GM23338 (cell line): ENCODE results near the gene REXO5. TPM values are rescaled to one million over a fixed set of nuclear protein-coding genes. Genes with fewer than 3 reads are reported as not detected.

Experiments used
- ATAC-seq: fragments of 200-7000 bp; cut with Tn5 transposase; 3 replicates; pipeline ENCODE4 v1.9.1; 2020
- DNase-seq: peaks from one replicate; pipeline ENCODE4 v3.0.0-alpha.2; 2015; ENCODE audit warnings: low spot score
- H2AFZ ChIP-seq: fragments of 200-600 bp; sonication (generic); 2 replicates; pipeline ENCODE4 v1.8.0; 2016; ENCODE audit warnings: antibody characterized with exemption, mild to moderate bottlenecking, moderate library complexity
- H3F3A ChIP-seq: fragments of 200-600 bp; sonication (generic); replicated peaks from 2 replicates; pipeline ENCODE4 v1.8.0; 2017; ENCODE audit warnings: antibody characterized with exemption, mixed run types, low read depth
- H3K27ac ChIP-seq: fragments of 200-600 bp; sonication (generic); 2 replicates; pipeline ENCODE4 v1.6.1; 2016; ENCODE audit warnings: low read depth
- H3K27me3 ChIP-seq: fragments of 200-600 bp; sonication (generic); 2 replicates; pipeline ENCODE4 v1.8.0; 2016; ENCODE audit warnings: mild to moderate bottlenecking, mixed run types, moderate library complexity; ENCODE audit not compliant: insufficient read depth
- H3K36me3 ChIP-seq: fragments of 200-600 bp; sonication (generic); 2 replicates; pipeline ENCODE4 v1.8.0; 2016; ENCODE audit warnings: mild to moderate bottlenecking; ENCODE audit not compliant: insufficient read depth
- H3K4me1 ChIP-seq: fragments of 200-600 bp; sonication (generic); 2 replicates; pipeline ENCODE4 v1.8.0; 2016; ENCODE audit warnings: mild to moderate bottlenecking, moderate library complexity; ENCODE audit not compliant: insufficient read depth
- H3K4me2 ChIP-seq: fragments of 200-600 bp; sonication (generic); 2 replicates; pipeline ENCODE4 v1.7.1; 2017; ENCODE audit warnings: mixed run types
- H3K4me3 ChIP-seq: fragments of 200-600 bp; sonication (generic); 2 replicates; pipeline ENCODE4 v1.6.1; 2016; ENCODE audit warnings: mixed run types
- H3K79me2 ChIP-seq: fragments of 200-600 bp; sonication (generic); replicated peaks from 2 replicates; pipeline ENCODE4 v1.8.0; 2017; ENCODE audit warnings: mild to moderate bottlenecking; ENCODE audit not compliant: insufficient read depth
- H3K9me2 ChIP-seq: fragments of 200-600 bp; sonication (generic); 2 replicates; pipeline ENCODE4 v1.8.0; 2017; ENCODE audit not compliant: insufficient read depth
- H4K20me1 ChIP-seq: fragments of 200-600 bp; sonication (generic); replicated peaks from 2 replicates; pipeline ENCODE4 v1.8.0; 2017; ENCODE audit warnings: mild to moderate bottlenecking; ENCODE audit not compliant: insufficient read depth
- H3K27ac Mint-ChIP-seq: 2 replicates; pipeline ENCODE4 v1.8.0; 2020; ENCODE audit warnings: inconsistent platforms, mild to moderate bottlenecking, moderate library complexity, mixed read lengths
- H3K27me3 Mint-ChIP-seq: 3 replicates; pipeline ENCODE4 v1.8.0; 2022; ENCODE audit warnings: low read depth, mild to moderate bottlenecking, moderate library complexity, mixed read lengths, inconsistent platforms; ENCODE audit not compliant: insufficient read depth, poor library complexity
- H3K36me3 Mint-ChIP-seq: 3 replicates; pipeline ENCODE4 v1.8.0; 2021; ENCODE audit warnings: low read depth, mild to moderate bottlenecking, inconsistent platforms, moderate library complexity, mixed read lengths
- H3K4me1 Mint-ChIP-seq: 3 replicates; pipeline ENCODE4 v1.8.0; 2020; ENCODE audit warnings: mild to moderate bottlenecking, inconsistent platforms, mixed read lengths
- H3K4me3 Mint-ChIP-seq: 3 replicates; pipeline ENCODE4 v1.8.0; 2021; ENCODE audit warnings: moderate library complexity, mild to moderate bottlenecking, inconsistent platforms, mixed read lengths
- H3K9me3 Mint-ChIP-seq: 3 replicates; pipeline ENCODE4 v1.8.0; 2020; ENCODE audit warnings: moderate library complexity, mild to moderate bottlenecking, inconsistent platforms, mixed read lengths
- CREB1 ChIP-seq: fragments of 250-450 bp; sonication (Bioruptor Pico); IDR thresholded peaks from 2 replicates; pipeline ENCODE4 v1.5.0; 2020; ENCODE audit warnings: low read depth, mild to moderate bottlenecking, moderate library complexity
- EZH2 ChIP-seq: fragments of 200-600 bp; sonication (generic); IDR thresholded peaks from one replicate; pipeline ENCODE4 v1.8.0; 2017; ENCODE audit warnings: antibody characterized with exemption, mild to moderate bottlenecking, low read depth; ENCODE audit not compliant: unreplicated experiment
- JUNB ChIP-seq: IDR thresholded peaks from one replicate; pipeline ENCODE4 v1.6.1; 2016; ENCODE audit warnings: antibody characterized with exemption; ENCODE audit not compliant: unreplicated experiment
- NANOG ChIP-seq: IDR thresholded peaks from 2 replicates; pipeline ENCODE4 v1.6.1; 2016; ENCODE audit warnings: antibody characterized with exemption, borderline replicate concordance
- POLR2AphosphoS5 ChIP-seq: IDR thresholded peaks from 2 replicates; pipeline ENCODE4 v1.6.1; 2016; ENCODE audit warnings: antibody characterized with exemption, low read depth
- REST ChIP-seq: IDR thresholded peaks from one replicate; pipeline ENCODE4 v1.6.1; 2018; ENCODE audit warnings: antibody characterized with exemption; ENCODE audit not compliant: unreplicated experiment
- STAT1 ChIP-seq: IDR thresholded peaks from one replicate; pipeline ENCODE4 v1.6.1; 2016; ENCODE audit warnings: antibody characterized with exemption; ENCODE audit not compliant: unreplicated experiment
- ZNF114 ChIP-seq: fragments of 250-450 bp; sonication (Bioruptor Pico); IDR thresholded peaks from 2 replicates; pipeline ENCODE4 v1.5.0; 2020; ENCODE audit warnings: mild to moderate bottlenecking, moderate library complexity
- ZNF331 ChIP-seq: fragments of 250-450 bp; sonication (Bioruptor Pico); IDR thresholded peaks from 2 replicates; pipeline ENCODE4 v1.5.0; 2020; ENCODE audit warnings: low read depth, mild to moderate bottlenecking, moderate library complexity
- ZNF462 ChIP-seq: fragments of 250-450 bp; sonication (Bioruptor Pico); IDR thresholded peaks from 2 replicates; pipeline ENCODE4 v1.5.0; 2020; ENCODE audit warnings: mild to moderate bottlenecking, moderate library complexity
- polyA plus RNA-seq: library from polyadenylated mRNA; unstranded; fragments of >200 nt; fragmentation: Nextera tagmentation; extraction: Ambion mirVana; gene quantifications from 2 replicates; pipeline ENCODE4 v1.2.1, GENCODE V29; 2016
- total RNA-seq: library from RNA; depleted of rRNA; stranded (reverse); fragments of >200 nt; shearing (Covaris generic); gene quantifications from 2 replicates; pipeline ENCODE4 v1.2.3, GENCODE V29; 2014

REXO5 gene
- total and polyA plus RNA-seq, 2 experiments from 2014 or later, result 6.5 to 6.9 TPM

- TF ChIP-seq REST, result no peak
These were observed 80.0 kb downstream of the REXO5 start (continued) for GRCh38 chr16:20886320-20886719.

- Histone ChIP-seq H3K4me2 (no peak overlapping the region), H3K79me2 (peaks cover 93% of the 10 kb centered on the region), H2AFZ (no peak overlapping the region), H3K36me3 (peaks cover 3% of the 10 kb centered on the region; the same call in 1 of the 2 replicates), H3K27ac (no peak overlapping the region), H3F3A (no peaks in the 10 kb centered on the region), H3K27me3 (no peaks in the 10 kb centered on the region), H3K4me1 (peaks cover 14% of the 10 kb centered on the region), H3K4me3 (no peak overlapping the region), H3K9me2 (no peaks in the 10 kb centered on the region), H4K20me1 (no peaks in the 10 kb centered on the region)
- Mint-ChIP-seq H3K36me3 (peaks cover 8% of the 10 kb centered on the region; the same call in 2 of the 3 replicates), H3K4me1 (peaks cover 16% of the 10 kb centered on the region), H3K9me3 (no peaks in the 10 kb centered on the region), H3K4me3 (no peak overlapping the region), H3K27me3 (peaks cover 2% of the 10 kb centered on the region), H3K27ac (no peak overlapping the region)
- DNase-seq (no peak), ATAC-seq (no peak)
- TF ChIP-seq EZH2 (no peak), NANOG (no peak), ZNF331 (CRISPR knock-in tag) (no peak), CREB1 (CRISPR knock-in tag) (no peak), ZNF114 (CRISPR knock-in tag) (no peak), ZNF462 (no peak), JUNB (no peak), STAT1 (no peak), POLR2AphosphoS5 (no peak), REST (no peak)
These were observed 80.9 kb downstream of the REXO5 start for GRCh38 chr16:20887207-20887606.
